ENCODE results near the gene ZNRF3. TPM values are rescaled to one million over a fixed set of nuclear protein-coding genes. Genes with fewer than 3 reads are reported as not detected.

ZNRF3 gene
- polyA plus RNA-seq, 1 donor (not counting 4 experiments of a cell fraction or from before 2014, with no cell fraction given): 2.6 TPM

GRCh38 chr22:28949788-28950187 is 66.4 kb downstream of the ZNRF3 start:
- no peak for FAIRE-seq
- H3K4me2 ChIP-seq (ENCODE audit: control insufficient read depth, extremely low read depth, insufficient read depth, low read depth, low read length): no peak overlapping the region
- no peak for DNase-seq (ENCODE audit: low read depth, low spot score)

GRCh38 chr22:28950617-28951411 is 67.4 kb downstream of the ZNRF3 start:
- TF ChIP-seq EZH2 (IDR thresholded peaks at IDR 0.05; ENCODE audit: low read length) (no peak), CTCF (optimal IDR thresholded peaks at IDR 0.05 in 1 of 3, IDR thresholded peaks at IDR 0.05 in 1 of 3, conservative IDR thresholded peaks at IDR 0.05 in 1 of 3; ENCODE audit: extremely low read depth in 1 of 3, insufficient read depth in 2 of 3, low read length in 3 of 3) (no peak)
- dilution Hi-C loops (cut with MboI; ENCODE audit: extremely low pct_ligation_motif_present, low sequenced_read_pairs): no loop called here
- no peak overlapping the region for H3K27ac ChIP-seq (ENCODE audit: control insufficient read depth, insufficient read depth, low read length)

More at GRCh38 chr22:28949788-28950187, 66.4 kb downstream of the ZNRF3 start:
- TF ChIP-seq CTCF (optimal IDR thresholded peaks at IDR 0.05 in 1 of 3, IDR thresholded peaks at IDR 0.05 in 1 of 3, conservative IDR thresholded peaks at IDR 0.05 in 1 of 3; ENCODE audit: extremely low read depth in 1 of 3, insufficient read depth in 2 of 3, low read length in 3 of 3) (no peak), EZH2 (IDR thresholded peaks at IDR 0.05; ENCODE audit: low read length) (no peak)
- H3K9ac ChIP-seq (ENCODE audit: control insufficient read depth, extremely low read depth, insufficient read depth, low read length): no peak overlapping the region
- no peaks in the 10 kb centered on the region for H3K4me1 ChIP-seq (ENCODE audit: control insufficient read depth, extremely low read depth, insufficient read depth, low read length)
- H3K4me3 ChIP-seq (ENCODE audit: control insufficient read depth in 2 of 3, extremely low read depth in 1 of 3, insufficient read depth in 2 of 3, low read depth in 1 of 3, low read length in 3 of 3): no peak overlapping the region
- H2AFZ ChIP-seq (ENCODE audit: control insufficient read depth, low read length): no peak overlapping the region
- H3K79me2 ChIP-seq (ENCODE audit: control insufficient read depth, insufficient read depth, low read length): peaks cover 7% of the 10 kb centered on the region
- dilution Hi-C loops (cut with MboI; ENCODE audit: extremely low pct_ligation_motif_present, low sequenced_read_pairs): no loop called here
- H3K27me3 ChIP-seq (ENCODE audit: control insufficient read depth, extremely low read depth, insufficient read depth, low read length): no peaks in the 10 kb centered on the region
- H3K9me1 ChIP-seq (ENCODE audit: control insufficient read depth, extremely low read depth, insufficient read depth, low read length): no peaks in the 10 kb centered on the region
- H3K36me3 ChIP-seq (ENCODE audit: control insufficient read depth in 2 of 2, extremely low read depth in 1 of 2, insufficient read depth in 2 of 2, low read length in 2 of 2): no peaks in the 10 kb centered on the region
- peaks cover 3% of the 10 kb centered on the region for H3K9me3 ChIP-seq (ENCODE audit: control insufficient read depth, low read depth, low read length)
- no peak overlapping the region for H3K27ac ChIP-seq (ENCODE audit: control insufficient read depth, insufficient read depth, low read length)
- H4K20me1 ChIP-seq (ENCODE audit: control insufficient read depth, extremely low read depth, insufficient read depth, low read length): peaks cover 3% of the 10 kb centered on the region

More at GRCh38 chr22:28950617-28951411, 67.4 kb downstream of the ZNRF3 start:
- no peak for DNase-seq (ENCODE audit: low read depth, low spot score)
- no peak overlapping the region for H3K4me3 ChIP-seq (ENCODE audit: control insufficient read depth in 2 of 3, extremely low read depth in 1 of 3, insufficient read depth in 2 of 3, low read depth in 1 of 3, low read length in 3 of 3)
- no peak for FAIRE-seq
- H3K79me2 ChIP-seq (ENCODE audit: control insufficient read depth, insufficient read depth, low read length): peaks cover 7% of the 10 kb centered on the region
- no peak overlapping the region for H3K9ac ChIP-seq (ENCODE audit: control insufficient read depth, extremely low read depth, insufficient read depth, low read length)
- H3K36me3 ChIP-seq (ENCODE audit: control insufficient read depth in 2 of 2, extremely low read depth in 1 of 2, insufficient read depth in 2 of 2, low read length in 2 of 2): peaks cover 0 to 4% of the 10 kb centered on the region in 2 experiments
- H3K9me3 ChIP-seq (ENCODE audit: control insufficient read depth, low read depth, low read length): peaks cover 3% of the 10 kb centered on the region
- no peaks in the 10 kb centered on the region for H3K4me1 ChIP-seq (ENCODE audit: control insufficient read depth, extremely low read depth, insufficient read depth, low read length)
- peaks cover 4% of the 10 kb centered on the region for H4K20me1 ChIP-seq (ENCODE audit: control insufficient read depth, extremely low read depth, insufficient read depth, low read length)
- H3K27me3 ChIP-seq (ENCODE audit: control insufficient read depth, extremely low read depth, insufficient read depth, low read length): no peaks in the 10 kb centered on the region
- H3K4me2 ChIP-seq (ENCODE audit: control insufficient read depth, extremely low read depth, insufficient read depth, low read depth, low read length): no peak overlapping the region
- H2AFZ ChIP-seq (ENCODE audit: control insufficient read depth, low read length): no peak overlapping the region
- H3K9me1 ChIP-seq (ENCODE audit: control insufficient read depth, extremely low read depth, insufficient read depth, low read length): no peaks in the 10 kb centered on the region
